Lung (tissue), 12 donors: ENCODE measurements around the gene FAM222B. TPM values are rescaled to one million over a fixed set of nuclear protein-coding genes. Genes with fewer than 3 reads are reported as not detected.

ENCODE experiments used
- ATAC-seq: fragments of 200-7000 bp; cut with Tn5 transposase; one replicate; pipeline ENCODE4 v1.9.1; 2020; ENCODE audit warnings: moderate number of reproducible peaks; ENCODE audit not compliant: insufficient read depth, low FRiP score
- DNase-seq, 3 donors: peaks; one replicate each; pipeline ENCODE4 v3.0.0-alpha.2; 2013 to 2017
- H3K27ac ChIP-seq, 2 donors: one replicate each; pipeline ENCODE4 v1.5.1; 2013; ENCODE audit warnings: mild to moderate bottlenecking in 2 of 2, moderate library complexity in 2 of 2, control low read depth in 1 of 2, inconsistent platforms in 1 of 2, low read depth in 1 of 2, low read length in 1 of 2
- H3K27me3 ChIP-seq, 3 donors: one replicate each; pipeline ENCODE4 v1.5.1; 2013; ENCODE audit warnings: low read length in 2 of 3; ENCODE audit not compliant: control insufficient read depth in 3 of 3, insufficient read depth in 3 of 3
- H3K36me3 ChIP-seq, 4 donors: one replicate each; pipeline ENCODE4 v1.5.1; 2013; ENCODE audit warnings: low read length in 4 of 4, mild to moderate bottlenecking in 1 of 4, moderate library complexity in 1 of 4; ENCODE audit not compliant: control insufficient read depth in 4 of 4, insufficient read depth in 4 of 4
- H3K4me1 ChIP-seq, 5 donors: one replicate each; pipeline ENCODE4 v1.5.1; 2013; ENCODE audit warnings: low read length in 5 of 5, mild to moderate bottlenecking in 2 of 5, moderate library complexity in 1 of 5; ENCODE audit not compliant: control insufficient read depth in 5 of 5, insufficient read depth in 5 of 5
- H3K4me3 ChIP-seq: one replicate; pipeline ENCODE4 v1.5.1; 2013; ENCODE audit warnings: mild to moderate bottlenecking, control low read depth, moderate library complexity
- H3K9ac ChIP-seq, 2 donors: one replicate each; pipeline ENCODE4 v1.5.1; 2013; ENCODE audit warnings: low read length in 2 of 2, control low read depth in 1 of 2; ENCODE audit not compliant: insufficient read depth in 1 of 2
- H3K9me3 ChIP-seq, 4 donors: one replicate each; pipeline ENCODE4 v1.5.1; 2013; ENCODE audit warnings: low read length in 3 of 4, mild to moderate bottlenecking in 1 of 4, moderate library complexity in 1 of 4; ENCODE audit not compliant: control insufficient read depth in 4 of 4, insufficient read depth in 3 of 4
- WGBS, 2 donors: extraction: QIAGEN DNeasy Blood & Tissue Kit; methylation state at CpG; one replicate each; pipeline ENCODE4 v1.1.7; 2013; 5-methylcytosine and 5-hydroxymethylcytosine counted together
- polyA plus RNA-seq, 2 donors: library from polyadenylated mRNA; stranded (reverse); fragments of 200-250 nt; gene quantifications; one replicate each; pipeline ENCODE4 v1.2.1, GENCODE V29; 2013
- total RNA-seq, 2 donors: library from RNA; depleted of rRNA in 1 of 2; stranded (reverse); fragments of >200 nt in 1 of 2; gene quantifications; one replicate each; pipeline ENCODE4 v1.2.1, GENCODE V29; 2014 to 2021
- TF ChIP-seq, protein P1 (sequence below): IDR thresholded peaks from 2 replicates; pipeline ENCODE4 v1.5.1; 2012; ENCODE audit warnings: mild to moderate bottlenecking; ENCODE audit errors: control extremely low read depth, extremely low read depth
- donor health status: control.
- donor health status: control.
- donor health status: Bipolar disorder and iron deficiency.
- donor health status: healthy.
- donor health status: DM: yes; HTN: yes; CAD: no.

Gene FAM222B
- total and polyA plus RNA-seq, 4 donors = 8.3 to 17.7 (median 9.2) TPM

DNA sequence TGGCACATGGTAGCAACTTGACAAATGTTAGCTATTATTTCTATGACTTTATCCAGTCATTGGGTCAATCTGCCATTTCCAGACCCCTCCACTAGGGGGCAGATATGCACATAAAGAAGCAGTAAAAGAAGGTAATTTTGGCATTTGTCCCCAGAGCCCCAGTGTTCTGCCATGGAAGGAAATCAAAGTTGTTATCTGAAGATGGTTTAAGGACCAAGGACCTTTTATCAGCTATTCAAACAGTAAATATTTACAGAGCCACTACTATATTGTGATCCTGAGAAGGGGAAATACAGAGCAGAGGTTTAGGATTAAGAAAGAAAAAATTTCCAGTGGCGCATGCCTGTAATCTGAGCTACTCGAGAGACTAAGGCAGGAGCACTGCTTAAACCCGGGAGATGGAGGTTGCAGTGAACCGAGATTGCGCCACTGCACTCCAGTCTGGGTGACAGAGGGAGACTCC lies 78.8 kb downstream of the FAM222B start:
- peaks cover 5 to 16% (median 15%) of the 10 kb centered on the region in 4 donors for H3K36me3 ChIP-seq
- ATAC-seq (no peak), DNase-seq (peak; percentile 70 to 85 (median 84))
- no peak overlapping the region for H3K4me3 ChIP-seq
- WGBS, 2 donors = 44 to 62% methylated on average over 5 of the region's 5 CpGs
- H3K9ac ChIP-seq = no peak overlapping the region
- TF ChIP-seq, protein P1, sequence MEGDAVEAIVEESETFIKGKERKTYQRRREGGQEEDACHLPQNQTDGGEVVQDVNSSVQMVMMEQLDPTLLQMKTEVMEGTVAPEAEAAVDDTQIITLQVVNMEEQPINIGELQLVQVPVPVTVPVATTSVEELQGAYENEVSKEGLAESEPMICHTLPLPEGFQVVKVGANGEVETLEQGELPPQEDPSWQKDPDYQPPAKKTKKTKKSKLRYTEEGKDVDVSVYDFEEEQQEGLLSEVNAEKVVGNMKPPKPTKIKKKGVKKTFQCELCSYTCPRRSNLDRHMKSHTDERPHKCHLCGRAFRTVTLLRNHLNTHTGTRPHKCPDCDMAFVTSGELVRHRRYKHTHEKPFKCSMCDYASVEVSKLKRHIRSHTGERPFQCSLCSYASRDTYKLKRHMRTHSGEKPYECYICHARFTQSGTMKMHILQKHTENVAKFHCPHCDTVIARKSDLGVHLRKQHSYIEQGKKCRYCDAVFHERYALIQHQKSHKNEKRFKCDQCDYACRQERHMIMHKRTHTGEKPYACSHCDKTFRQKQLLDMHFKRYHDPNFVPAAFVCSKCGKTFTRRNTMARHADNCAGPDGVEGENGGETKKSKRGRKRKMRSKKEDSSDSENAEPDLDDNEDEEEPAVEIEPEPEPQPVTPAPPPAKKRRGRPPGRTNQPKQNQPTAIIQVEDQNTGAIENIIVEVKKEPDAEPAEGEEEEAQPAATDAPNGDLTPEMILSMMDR = peak; percentile 70
- H3K27ac ChIP-seq = no peak overlapping the region
- H3K27me3 ChIP-seq = no peaks in the 10 kb centered on the region
- H3K4me1 ChIP-seq = peaks cover 0 to 12% (median 2%) of the 10 kb centered on the region in 5 donors
- no peaks in the 10 kb centered on the region for H3K9me3 ChIP-seq

DNA sequence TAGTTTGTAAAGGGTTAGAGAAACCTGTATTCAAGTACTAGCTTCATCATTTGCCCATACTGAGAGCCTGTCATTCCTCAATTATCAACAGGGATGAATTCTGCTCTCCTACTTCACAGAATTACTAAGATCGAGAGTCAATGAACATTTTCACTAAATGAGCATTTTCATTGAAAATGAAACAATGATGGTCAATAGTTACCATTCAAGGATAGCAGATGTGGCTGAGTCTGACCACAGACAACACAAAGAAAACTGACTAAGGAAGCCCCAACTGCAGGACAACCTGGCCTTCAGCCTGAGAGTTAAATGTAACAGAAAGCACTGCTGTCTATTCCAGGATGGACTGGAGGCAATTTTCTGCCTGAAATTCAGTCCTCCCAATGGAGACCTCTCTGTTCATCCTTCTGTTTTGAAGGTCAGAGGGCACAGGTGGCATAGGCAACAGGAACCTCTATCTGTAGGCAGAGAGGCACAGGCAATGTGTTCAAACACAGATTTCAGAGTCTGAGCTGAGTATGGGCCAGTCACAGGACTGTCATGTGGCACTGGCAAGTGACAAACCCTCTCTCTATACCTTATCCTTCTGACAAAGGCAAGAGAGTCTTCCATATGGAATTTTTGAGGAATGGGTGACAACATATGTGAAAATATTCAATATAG lies 79.3 kb downstream of the FAM222B start:
- TF ChIP-seq, protein P1 = no peak
- WGBS, 2 donors = 81 to 94% methylated on average over 1 of the region's 1 CpG
- H3K27me3 ChIP-seq = no peaks in the 10 kb centered on the region
- H3K9ac ChIP-seq = no peak overlapping the region
- DNase-seq (no peak), ATAC-seq (no peak)
- no peak overlapping the region for H3K4me3 ChIP-seq
- H3K36me3 ChIP-seq = peaks cover 5 to 20% (median 16%) of the 10 kb centered on the region in 4 donors
- peaks cover 0 to 12% (median 2%) of the 10 kb centered on the region in 5 donors for H3K4me1 ChIP-seq
- H3K9me3 ChIP-seq = no peaks in the 10 kb centered on the region
- H3K27ac ChIP-seq = peak overlapping the region in 1 of 2 donors; percentile 56

DNA sequence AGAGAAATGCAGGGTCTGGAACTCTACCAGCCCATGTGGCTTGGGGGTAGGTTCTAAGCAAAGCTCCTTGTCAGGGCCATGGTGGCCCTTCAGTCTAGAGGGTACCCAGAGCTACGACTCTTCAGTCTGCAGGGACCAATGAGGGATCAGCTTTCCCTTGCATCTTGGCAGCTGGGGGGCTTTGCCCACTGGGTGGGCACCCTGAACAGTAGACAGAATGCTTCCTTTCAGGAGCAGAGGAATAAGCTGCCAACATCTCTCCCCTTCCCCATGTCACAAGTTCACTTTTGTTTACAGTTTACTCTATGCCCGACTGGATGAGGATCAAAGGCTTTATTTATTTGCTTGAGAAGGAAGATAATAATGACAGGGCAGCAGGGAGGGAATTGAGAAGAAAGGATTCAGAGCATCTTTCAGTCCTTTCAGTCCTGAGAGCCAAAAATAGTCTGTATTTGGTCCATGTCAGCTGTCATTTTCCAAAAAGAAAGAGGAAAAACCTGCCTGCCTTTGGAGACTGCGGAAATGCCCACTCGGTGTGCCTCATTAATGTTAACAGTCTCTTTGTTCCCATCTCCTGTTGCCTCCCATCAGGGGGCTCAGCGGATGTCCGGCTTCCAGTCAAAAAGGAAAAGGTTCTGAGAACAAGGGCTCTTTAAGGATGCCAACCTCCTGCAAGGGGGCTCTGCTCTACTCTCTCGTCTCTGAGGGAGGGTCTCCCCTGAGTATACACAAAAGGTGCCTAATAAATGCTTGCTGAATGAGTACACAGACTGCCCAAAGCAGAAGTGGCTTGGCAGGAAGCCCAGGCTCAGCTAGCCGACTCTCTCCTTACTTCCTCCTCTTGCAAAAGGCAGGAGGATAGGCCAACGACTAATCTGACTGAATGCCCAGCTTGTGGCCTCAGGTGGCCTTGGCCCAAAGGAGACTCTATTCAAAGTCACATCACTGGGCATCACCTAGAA lies 81.7 kb downstream of the FAM222B start:
- peak overlapping the region in 1 of 2 donors; percentile 56 for H3K27ac ChIP-seq
- WGBS, 2 donors = 32 to 35% methylated on average over 9 of the region's 9 CpGs
- peak in 1 of 3 donors; percentile 54 for DNase-seq

More for the DNA sequence above, 81.7 kb downstream of the FAM222B start:
- Histone ChIP-seq H3K9ac (no peak overlapping the region), H3K36me3 (peaks cover 5 to 22% (median 17%) of the 10 kb centered on the region in 4 donors), H3K4me1 (peaks cover 0 to 15% (median 4%) of the 10 kb centered on the region in 5 donors), H3K9me3 (no peaks in the 10 kb centered on the region), H3K27me3 (no peaks in the 10 kb centered on the region), H3K4me3 (no peak overlapping the region)
- TF ChIP-seq, protein P1 = no peak
- ATAC-seq = peak; percentile 43
